Gastrocnemius medialis (tissue), 4 donors: ENCODE measurements around the gene IFNA1. TPM values are rescaled to one million over a fixed set of nuclear protein-coding genes. Genes with fewer than 3 reads are reported as not detected.
"Not testable (repeated sequence)": the region's sequence is repeated elsewhere in the genome, so short reads cannot be mapped to it uniquely, and the experiment has no call there.

ENCODE experiments used
- ATAC-seq, 2 donors: fragments of 150-250 bp; one replicate each; pipeline ENCODE4 v1.9.1; 2016
- DNase-seq, 2 donors: peaks; one replicate each; pipeline ENCODE4 v3.0.0-alpha.2; 2019
- H3K27ac ChIP-seq, 4 donors: fragments of 200-600 bp; sonication (generic); 1 replicate in 1 of 4; 2 replicates in 3 of 4; pipeline ENCODE4 v1.5.1; 2016 to 2018; ENCODE audit warnings: mild to moderate bottlenecking in 2 of 4, moderate library complexity in 1 of 4
- H3K27me3 ChIP-seq, 3 donors: fragments of 200-600 bp; sonication (generic) in 2 of 3; 1 replicate in 1 of 3; 2 replicates in 2 of 3; pipeline versions ENCODE4 v1.5.1 to v1.6.0; 2016 to 2019; ENCODE audit warnings: mild to moderate bottlenecking in 1 of 3, moderate library complexity in 1 of 3
- H3K36me3 ChIP-seq, 2 donors: fragments of 200-600 bp; sonication (generic) in 1 of 2; one replicate each; pipeline ENCODE4 v1.5.1; 2017 to 2018
- H3K4me1 ChIP-seq, 2 donors: fragments of 200-600 bp; sonication (generic) in 1 of 2; one replicate each; pipeline ENCODE4 v1.5.1; 2016 to 2017; ENCODE audit warnings: mild to moderate bottlenecking in 2 of 2
- H3K4me3 ChIP-seq, 4 donors: fragments of 200-600 bp; sonication (generic) in 3 of 4; 1 replicate in 1 of 4; 2 replicates in 3 of 4; pipeline ENCODE4 v1.5.1; 2016 to 2019; ENCODE audit warnings: mild to moderate bottlenecking in 2 of 4
- H3K9me3 ChIP-seq, 3 donors: fragments of 200-600 bp; sonication (generic) in 2 of 3; 1 replicate in 1 of 3; 2 replicates in 2 of 3; pipeline ENCODE4 v1.5.1; 2016 to 2019
- CTCF ChIP-seq, 5 experiments: fragments of 450-650 bp in 3 of 5; fragments of 200-600 bp in 2 of 5; sonication (generic) in 2 of 5; IDR thresholded peaks in 4 of 5; conservative IDR thresholded peaks in 1 of 5; 1 replicate in 4 of 5; 2 replicates in 1 of 5; pipeline ENCODE4 v1.5.1; 2016 to 2019; ENCODE audit warnings: antibody characterized with exemption in 5 of 5, mild to moderate bottlenecking in 3 of 5, moderate library complexity in 3 of 5
- POLR2A ChIP-seq, 2 donors: fragments of 450-650 bp; IDR thresholded peaks; one replicate each; pipeline ENCODE4 v1.6.1; 2017; ENCODE audit warnings: antibody characterized with exemption in 2 of 2, mild to moderate bottlenecking in 2 of 2, moderate library complexity in 2 of 2
- in situ Hi-C, 4 donors: fragments of 200-750 bp; cut with MboI; loops; one replicate each; pipeline versions ENCODE4 v1.15.0 to v1.8.0; 2017; ENCODE audit warnings: low sequenced_read_pairs in 4 of 4
- intact Hi-C: fragments of 100-400 bp; cut with DNase I; formaldehyde crosslinking; loops from one replicate; pipeline ENCODE4 v1.15.1; 2023; ENCODE audit warnings: low total_unique reads
- total RNA-seq, 4 donors: library from RNA; depleted of rRNA; stranded (reverse); fragments of >200 nt; gene quantifications; one replicate each; pipeline versions ENCODE4 v1.1.0 to v1.2.3, GENCODE V29; 2016

Gene IFNA1
- total RNA-seq, 4 donors from 2014 or later = not detected

GRCh38 chr9:21434202-21435014 lies 5.8 kb upstream of the IFNA1 start:
- Histone ChIP-seq H3K27ac (no peak overlapping the region), H3K4me1 (no peaks in the 10 kb centered on the region), H3K4me3 (no peak overlapping the region), H3K27me3 (peaks cover 0 to 2% (median 0%) of the 10 kb centered on the region in 3 donors), H3K9me3 (no peaks in the 10 kb centered on the region), H3K36me3 (no peaks in the 10 kb centered on the region)
- DNase-seq (no peak), ATAC-seq (no peak)
- in situ Hi-C loops = no loop called here
- TF ChIP-seq CTCF (IDR thresholded peaks at IDR 0.05 in 4 of 5, conservative IDR thresholded peaks at IDR 0.05 in 1 of 5) = peak in 1 of 5 experiments; percentile 38
- no peak for TF ChIP-seq POLR2A (IDR thresholded peaks at IDR 0.05)
- intact Hi-C loops = no loop called here

- H3K36me3 ChIP-seq, H3K4me3 ChIP-seq, H3K9me3 ChIP-seq, ATAC-seq, intact Hi-C loops, DNase-seq, H3K4me1 ChIP-seq, in situ Hi-C loops, H3K27ac ChIP-seq, H3K27me3 ChIP-seq: not testable (repeated sequence)
Measured at GRCh38 chr9:21435015-21435383, 5.2 kb upstream of the IFNA1 start.

GRCh38 chr9:21443849-21444625 lies 3.8 kb downstream of the IFNA1 start:
- ATAC-seq (no peak), DNase-seq (no peak)
- Histone ChIP-seq H3K4me3 (no peak overlapping the region), H3K36me3 (no peaks in the 10 kb centered on the region), H3K27ac (no peak overlapping the region), H3K9me3 (no peaks in the 10 kb centered on the region), H3K4me1 (no peaks in the 10 kb centered on the region), H3K27me3 (no peaks in the 10 kb centered on the region)
- in situ Hi-C loops (no loop called here), intact Hi-C loops (no loop called here)
- TF ChIP-seq POLR2A (IDR thresholded peaks at IDR 0.05) (no peak), CTCF (IDR thresholded peaks at IDR 0.05 in 4 of 5, conservative IDR thresholded peaks at IDR 0.05 in 1 of 5) (no peak)

- in situ Hi-C loops, intact Hi-C loops, H3K27ac ChIP-seq: not testable (repeated sequence)
Measured at GRCh38 chr9:21449312-21449711, 9.1 kb downstream of the IFNA1 start.

GRCh38 chr9:21450733-21451394 lies 10.6 kb downstream of the IFNA1 start:
- Histone ChIP-seq H3K4me1 (no peaks in the 10 kb centered on the region), H3K27me3 (no peaks in the 10 kb centered on the region), H3K36me3 (no peaks in the 10 kb centered on the region), H3K27ac (no peak overlapping the region), H3K9me3 (no peaks in the 10 kb centered on the region), H3K4me3 (no peak overlapping the region)
- ATAC-seq (no peak), DNase-seq (no peak)
- intact Hi-C loops (no loop called here), in situ Hi-C loops (no loop called here)
- TF ChIP-seq POLR2A (IDR thresholded peaks at IDR 0.05) = no peak
- no peak for TF ChIP-seq CTCF (IDR thresholded peaks at IDR 0.05 in 4 of 5, conservative IDR thresholded peaks at IDR 0.05 in 1 of 5)

More at GRCh38 chr9:21449312-21449711, 9.1 kb downstream of the IFNA1 start:
- not testable (repeated sequence) for ATAC-seq, DNase-seq, H3K27me3 ChIP-seq, H3K4me3 ChIP-seq, H3K36me3 ChIP-seq, H3K9me3 ChIP-seq, H3K4me1 ChIP-seq
